HG03558 (cell line): ENCODE data around the gene DLG2.
"Not testable (repeated sequence)": the region's sequence is repeated elsewhere in the genome, so short reads cannot be mapped to it uniquely, and the experiment has no call there.

Experiments used
- ATAC-seq: cut with Tn5 transposase; IDR thresholded peaks from one replicate; pipeline ENCODE4 v1.9.1; 2021; ENCODE audit warnings: moderate number of reproducible peaks; ENCODE audit not compliant: unreplicated experiment; ENCODE audit errors: extremely low read depth

DLG2 gene

DNA sequence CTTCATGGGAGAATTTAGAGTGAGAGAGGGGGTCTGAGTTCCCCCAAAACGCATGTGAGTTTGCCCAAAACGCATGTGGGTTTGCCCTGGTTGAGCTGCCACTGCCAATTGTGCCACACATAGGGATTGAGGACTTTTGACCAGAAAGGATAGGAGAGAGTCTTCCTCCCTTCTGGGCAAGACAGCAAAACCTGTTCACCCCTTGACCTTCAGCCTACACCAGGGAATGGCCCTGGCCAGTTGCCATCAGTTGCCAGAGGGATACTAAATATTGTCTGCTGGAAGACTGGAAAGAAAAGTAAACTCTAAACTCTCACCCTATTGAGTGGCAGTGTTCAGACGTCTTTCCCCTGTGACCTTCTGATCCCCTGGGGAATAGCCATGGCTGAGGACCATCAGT, 363.8 kb downstream of the DLG2 start:
- ATAC-seq: no peak

DNA sequence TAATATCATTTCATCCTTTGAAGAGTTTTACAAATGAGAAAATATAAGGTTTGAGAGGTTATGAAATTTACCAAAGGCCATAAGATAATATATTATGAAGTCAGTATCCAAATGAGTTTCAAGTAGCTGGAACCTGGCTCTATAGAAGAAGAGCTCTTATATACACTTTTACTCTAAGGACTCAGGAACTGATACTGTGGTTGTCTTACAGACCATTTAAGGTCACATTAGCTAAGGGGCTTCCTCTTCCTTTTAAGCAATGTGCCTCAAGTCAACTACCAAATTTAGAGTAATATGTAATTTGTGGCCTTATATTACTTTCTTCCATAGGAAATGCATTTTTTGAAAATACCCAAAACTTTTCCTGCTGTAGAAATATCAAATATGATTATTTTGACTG, 369.3 kb downstream of the DLG2 start:
- ATAC-seq: no peak

DNA sequence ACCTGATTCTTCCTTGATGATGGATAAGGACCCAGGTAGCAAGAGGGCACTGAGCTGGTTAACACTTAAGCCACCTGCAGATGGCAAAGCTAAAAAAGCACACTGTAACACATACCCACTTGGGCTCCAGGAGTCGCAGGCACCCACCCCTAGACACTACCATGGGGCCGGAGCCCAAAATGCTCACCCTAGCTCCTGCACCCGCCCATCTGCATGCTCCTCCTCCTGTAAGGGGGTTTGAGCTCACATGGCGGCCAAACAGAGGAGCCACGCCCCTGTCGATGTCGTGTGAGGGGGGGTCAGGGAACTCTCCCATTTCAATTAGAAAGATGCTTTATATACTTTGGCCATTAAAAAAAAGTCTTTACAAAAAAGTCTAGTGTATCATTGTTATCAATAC, 370.7 kb downstream of the DLG2 start:
- ATAC-seq: no peak

DNA sequence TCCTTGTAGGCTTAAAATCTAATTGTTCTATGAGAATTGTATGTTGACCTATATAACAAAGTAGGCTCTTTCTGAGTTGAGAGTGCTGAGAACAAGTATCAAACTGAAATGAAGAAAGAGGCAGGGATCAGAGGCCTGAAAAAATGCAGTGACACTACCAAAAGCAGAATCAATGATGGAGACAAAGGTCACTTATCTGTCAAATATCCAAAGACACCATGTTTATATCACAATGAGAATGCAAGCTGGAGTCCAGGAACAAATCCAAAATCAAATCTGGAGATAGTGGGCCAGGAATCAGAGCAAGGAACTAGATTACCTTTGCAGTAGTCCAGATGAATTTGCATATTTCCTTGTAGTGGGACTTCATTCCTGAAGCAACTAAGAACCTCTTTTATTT, 377.7 kb downstream of the DLG2 start:
- ATAC-seq: no peak

DNA sequence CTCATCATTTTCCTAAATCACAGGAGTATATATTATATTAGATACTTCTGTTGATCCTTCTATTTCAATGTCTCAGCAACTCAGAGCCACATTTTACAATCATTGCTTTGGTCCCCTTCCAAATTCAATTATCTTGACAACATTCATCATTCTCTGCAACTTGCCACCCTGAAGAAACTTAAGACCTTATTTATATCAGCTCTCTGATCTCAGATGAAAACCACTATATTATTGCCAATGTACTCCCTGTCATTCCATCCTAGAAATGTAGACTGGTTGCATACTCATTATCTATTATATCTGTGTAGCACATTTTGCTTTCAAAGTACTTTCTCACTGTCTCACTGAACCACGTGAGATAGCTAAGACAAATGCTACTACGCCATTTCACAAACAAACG, 379.3 kb downstream of the DLG2 start:
- ATAC-seq: no peak

DNA sequence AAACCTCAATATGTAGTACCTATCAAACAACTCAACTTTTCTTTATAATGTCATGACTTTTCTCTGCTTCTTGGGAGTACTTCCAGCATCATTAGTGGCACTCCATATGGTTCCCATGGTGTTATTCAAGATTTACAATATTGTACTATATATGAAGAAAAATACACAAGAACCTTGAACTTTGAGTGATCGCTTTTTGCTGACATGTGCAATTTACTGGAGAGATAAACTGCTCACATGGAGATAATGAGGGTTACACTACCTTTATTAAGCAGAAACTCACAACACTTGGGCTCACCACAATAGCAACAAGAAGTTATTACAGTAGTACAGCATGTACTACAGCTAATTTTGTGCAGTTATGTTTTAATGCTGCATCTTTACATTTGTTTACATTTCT, 388.2 kb downstream of the DLG2 start:
- ATAC-seq: no peak

DNA sequence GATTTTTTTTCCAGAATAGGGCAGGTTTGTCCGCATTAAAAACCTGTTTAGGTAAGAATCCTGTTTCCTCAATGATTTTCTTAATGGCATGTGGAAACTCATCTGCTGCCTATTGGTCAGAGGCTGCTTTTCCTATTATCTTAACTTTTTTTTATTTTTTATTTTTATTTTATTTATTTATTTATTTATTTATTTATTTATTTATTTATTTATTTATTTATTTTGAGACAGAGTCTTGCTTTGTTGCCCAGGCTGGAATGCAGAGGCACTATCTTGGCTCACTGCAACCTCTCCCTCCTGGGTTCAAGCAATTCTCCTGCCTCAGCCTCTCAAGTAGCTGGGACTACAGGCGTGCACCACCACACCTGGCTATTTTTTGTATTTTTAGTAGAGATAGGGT, 389.1 kb downstream of the DLG2 start:
- ATAC-seq: not testable (repeated sequence)

DNA sequence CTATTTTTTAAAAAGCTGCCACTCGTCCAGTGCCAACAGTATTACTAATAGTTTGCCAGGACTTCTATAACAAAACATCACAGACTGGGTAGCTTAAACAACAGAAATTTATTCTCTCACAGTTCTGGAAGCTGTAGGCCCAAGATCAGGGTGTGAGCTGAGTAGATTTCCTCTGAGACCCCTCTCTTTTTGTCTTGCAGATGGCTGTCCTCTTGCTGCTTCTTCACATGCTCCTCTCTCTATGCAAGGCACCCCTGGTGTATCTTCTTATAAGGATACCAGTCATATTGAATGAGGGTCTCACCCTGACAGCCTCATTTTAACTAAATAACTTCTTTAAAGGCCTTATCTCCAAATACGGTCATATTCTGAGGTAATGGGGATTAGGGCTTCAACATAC, 390.9 kb downstream of the DLG2 start:
- ATAC-seq: no peak

DNA sequence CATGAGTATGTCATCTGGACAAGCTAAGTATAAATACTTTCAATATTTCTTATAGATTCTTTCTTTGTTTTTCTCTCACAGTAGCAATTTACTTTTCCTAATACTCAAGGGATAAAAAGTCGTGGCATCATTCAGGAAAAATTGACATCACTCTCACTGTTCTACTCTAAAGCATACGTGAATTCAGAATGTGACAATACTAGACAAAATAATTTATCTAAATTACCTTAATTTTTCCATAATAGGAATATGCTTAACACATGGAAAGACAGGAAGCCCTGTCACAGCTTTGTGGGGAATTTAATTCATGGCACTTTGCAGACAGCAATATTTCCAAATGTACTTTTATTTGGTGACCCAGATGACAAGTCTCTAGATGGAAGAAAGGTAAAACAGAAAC, 394.6 kb downstream of the DLG2 start:
- no peak for ATAC-seq

DNA sequence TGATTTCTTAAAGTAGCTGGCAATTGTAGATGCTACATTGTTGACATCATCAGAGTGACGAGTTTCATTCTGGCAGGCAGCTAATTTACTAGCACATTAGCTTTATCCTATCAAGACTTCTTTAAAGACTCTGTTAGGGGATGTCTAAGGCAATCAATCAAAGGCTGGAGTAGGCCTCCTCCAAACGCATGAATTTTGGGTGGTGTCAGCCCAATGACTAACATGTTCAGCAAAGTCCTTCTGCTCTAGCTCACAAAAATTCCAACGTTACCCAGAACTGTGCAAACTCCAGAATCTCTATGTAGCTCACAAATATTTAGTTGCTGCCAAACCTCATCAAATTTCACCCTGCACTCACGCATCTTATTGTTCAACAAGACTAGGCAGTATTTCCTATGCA, 395.6 kb downstream of the DLG2 start:
- ATAC-seq: no peak

DNA sequence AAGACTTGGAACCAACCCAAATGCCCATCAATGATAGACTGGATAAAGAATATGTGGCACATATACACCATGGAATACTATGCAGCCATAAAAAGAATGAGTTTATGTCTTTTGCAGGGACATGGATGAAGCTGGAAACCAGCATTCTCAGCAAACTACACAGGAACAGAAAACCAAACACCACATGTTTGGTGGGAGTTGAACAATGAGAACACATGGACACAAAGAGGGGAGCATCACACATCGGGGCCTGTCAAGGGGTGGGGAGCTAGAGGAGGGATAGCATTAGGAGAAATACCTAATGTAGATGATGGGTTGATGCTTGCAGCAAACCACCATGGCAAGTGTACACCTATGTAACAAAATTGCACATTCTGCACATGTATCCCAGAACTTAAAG, 397.4 kb downstream of the DLG2 start:
- ATAC-seq: not testable (repeated sequence)

DNA sequence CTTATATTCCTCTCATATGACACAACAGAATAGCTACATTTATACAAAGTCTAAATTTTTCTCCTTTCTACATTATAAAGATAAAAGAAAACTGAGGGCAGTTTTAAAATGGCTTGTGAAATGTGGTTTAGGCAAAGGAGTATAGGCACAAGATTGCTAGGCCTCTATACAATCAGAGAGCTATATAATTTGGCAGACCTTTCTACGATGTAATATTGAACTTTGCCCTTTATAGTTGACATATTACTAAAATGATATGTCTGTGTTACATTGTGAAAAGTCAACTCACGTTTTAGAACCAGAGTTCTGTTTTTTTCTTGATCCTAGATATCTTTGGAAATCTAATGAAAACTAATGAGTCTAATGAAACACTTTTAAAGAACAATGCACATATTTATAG, 430.2 kb downstream of the DLG2 start:
- ATAC-seq: no peak

DNA sequence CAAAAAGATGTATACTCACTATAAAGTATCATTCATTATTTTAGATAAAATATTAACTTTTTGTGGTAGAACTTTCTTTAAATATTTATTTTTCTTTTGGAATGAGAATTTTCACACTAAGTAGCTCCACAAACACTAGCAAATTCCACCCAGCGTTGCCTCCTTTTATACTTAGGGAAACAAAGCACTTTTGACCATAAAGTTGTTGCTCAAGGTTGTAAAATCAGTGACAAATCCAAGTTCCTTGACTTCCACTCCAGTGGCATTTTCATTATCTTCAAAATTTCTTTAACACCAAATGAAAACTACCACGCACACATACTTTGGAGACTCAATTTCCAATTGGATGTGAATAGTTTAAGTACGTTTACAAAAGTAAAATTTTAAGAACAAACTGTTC, 431.2 kb downstream of the DLG2 start:
- ATAC-seq: no peak

DNA sequence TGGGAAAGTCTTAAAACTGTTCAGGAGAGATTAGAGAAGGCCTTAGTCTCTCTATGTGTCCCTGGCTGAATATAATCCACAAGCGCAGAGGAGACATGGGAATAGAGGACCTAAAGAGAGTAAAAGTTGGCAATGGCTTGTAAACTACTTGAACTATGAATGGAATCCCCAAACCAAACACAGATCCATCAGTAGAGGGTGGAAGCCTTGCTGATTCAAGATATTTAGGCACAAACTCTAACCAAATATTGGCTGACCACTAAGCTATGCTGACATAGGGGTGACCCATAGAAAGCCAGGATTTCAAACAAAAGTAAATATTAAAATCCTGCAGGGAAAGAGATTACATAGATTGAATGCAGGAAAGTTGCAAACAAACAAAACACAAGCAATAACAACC, 439.2 kb downstream of the DLG2 start:
- ATAC-seq: no peak

DNA sequence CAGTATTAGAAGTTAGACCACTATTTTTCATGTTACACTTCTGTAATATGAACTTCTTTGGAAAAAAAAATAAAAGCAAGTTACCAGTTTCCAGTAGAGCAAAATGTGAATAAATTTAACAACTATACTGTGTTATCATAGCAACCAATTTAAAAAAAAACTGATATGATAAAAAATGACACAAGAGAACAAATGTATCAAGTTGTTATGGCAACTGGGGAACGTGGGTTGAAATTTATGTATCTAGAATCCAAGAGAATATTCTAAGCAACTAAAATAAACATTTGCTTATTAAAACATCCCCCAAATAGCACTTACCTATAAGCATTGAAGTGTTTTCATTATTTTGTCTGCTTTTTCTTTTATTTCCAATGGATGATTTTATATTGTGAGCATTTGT, 442.4 kb downstream of the DLG2 start:
- ATAC-seq: no peak

DNA sequence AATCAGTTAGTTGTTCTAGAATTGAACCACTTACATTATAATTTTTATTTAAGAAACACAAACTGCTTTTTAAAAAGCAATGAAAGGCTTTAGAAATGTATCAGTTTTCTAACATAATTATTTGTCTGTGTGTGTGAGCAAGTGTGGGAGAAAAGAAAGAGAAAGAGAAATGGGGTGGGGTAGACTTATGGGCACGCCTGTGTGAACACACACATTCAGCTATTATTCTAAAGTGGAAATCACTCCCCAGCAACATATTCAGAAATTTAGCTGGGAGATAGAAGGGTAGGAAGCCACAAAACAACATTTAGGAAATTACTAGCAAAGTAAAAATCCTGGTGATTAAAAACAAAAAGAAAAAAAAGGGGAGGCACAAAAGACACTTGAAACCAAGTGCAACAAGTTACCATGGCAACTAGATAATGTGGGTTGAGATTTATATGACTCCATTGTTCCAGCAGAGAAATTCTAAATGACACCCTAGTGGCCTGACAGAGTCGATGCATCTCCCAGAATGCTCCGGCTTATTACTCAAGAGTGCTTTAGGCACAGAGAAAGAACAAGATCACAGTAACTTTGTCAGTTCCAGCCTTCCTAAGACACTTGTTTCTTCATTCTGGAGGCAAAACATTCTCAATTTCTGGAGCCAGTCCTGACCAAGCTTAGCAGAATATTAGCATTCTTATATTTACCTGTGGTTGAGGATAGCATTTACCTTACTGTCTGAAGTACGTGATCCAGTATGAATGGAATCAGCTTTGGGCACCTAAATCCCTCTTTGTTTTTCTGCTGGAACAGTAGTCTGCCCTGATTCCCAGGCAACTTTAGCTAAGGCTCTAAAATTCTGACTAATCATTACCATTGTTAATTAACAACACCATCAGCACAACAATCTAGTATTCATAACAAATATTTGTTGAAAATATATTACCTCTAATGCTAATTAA, 444.4 kb downstream of the DLG2 start:
- ATAC-seq: no peak

DNA sequence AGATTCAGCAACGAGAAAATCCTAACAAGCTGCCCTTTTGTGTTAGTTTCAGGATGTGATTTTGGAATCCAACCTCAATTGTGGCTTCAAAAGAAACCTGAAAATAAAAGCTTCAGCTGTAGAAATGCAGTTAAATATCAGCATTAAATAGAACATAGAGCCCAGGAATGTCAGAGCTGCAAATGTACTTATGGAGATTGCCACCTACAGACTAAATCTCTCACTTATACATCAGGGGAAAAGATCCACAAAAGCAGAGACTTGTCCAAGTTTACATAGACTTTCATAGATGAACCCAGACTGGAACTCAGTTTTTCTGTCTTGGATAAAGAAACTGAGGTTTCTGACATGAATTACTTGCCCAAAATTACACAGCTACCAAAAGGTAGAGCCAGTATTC, 446.6 kb downstream of the DLG2 start:
- ATAC-seq: no peak

DNA sequence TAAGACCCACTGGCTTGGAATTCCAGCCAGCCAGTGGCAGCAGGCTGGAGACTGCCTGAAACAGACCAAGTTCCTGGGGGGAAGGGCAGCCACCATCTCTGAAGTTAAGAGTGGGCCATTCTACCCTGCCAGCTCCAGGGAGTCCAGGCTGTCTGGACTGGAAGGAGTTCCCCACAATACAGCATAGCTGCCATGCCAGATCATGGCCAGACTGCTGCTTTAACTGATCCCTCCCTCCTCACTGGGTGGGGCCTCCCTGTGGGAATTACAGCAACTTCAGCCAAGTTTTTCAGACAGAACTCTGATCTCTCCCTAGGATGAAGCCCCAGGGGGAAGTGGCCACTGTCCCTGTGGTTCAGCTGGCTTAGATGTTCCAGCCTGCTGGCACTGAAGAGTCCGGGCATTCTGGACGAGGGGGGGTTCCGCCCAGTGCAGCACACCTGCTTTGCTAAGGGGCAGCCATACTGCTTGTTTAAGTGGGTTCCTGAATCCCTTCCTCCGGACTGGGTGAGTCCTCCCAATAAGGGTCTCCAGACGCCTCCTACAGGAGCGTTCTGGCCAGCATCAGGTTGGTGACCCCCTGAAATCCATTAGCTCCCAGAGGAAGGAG, 455.4 kb downstream of the DLG2 start:
- ATAC-seq: no peak

DNA sequence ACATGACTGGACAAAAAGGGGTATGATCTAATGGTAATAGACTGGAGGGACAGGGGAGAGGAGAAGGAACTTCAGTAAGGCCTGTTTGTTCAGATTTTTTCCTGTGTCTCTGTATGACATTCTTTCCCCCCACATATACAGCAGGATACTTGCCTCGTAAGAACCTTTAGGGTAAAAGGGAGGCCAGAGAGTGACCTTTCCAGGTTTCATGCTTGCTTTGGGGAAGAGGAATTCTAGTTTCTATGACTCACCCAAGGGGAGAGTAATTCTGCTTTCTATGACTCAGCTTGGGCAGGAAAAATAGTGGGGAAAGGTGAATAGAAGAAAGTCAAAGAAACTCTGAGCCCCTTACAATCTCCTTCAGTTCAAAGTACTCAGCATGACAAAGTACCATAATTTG, 457.0 kb downstream of the DLG2 start:
- ATAC-seq: no peak

DNA sequence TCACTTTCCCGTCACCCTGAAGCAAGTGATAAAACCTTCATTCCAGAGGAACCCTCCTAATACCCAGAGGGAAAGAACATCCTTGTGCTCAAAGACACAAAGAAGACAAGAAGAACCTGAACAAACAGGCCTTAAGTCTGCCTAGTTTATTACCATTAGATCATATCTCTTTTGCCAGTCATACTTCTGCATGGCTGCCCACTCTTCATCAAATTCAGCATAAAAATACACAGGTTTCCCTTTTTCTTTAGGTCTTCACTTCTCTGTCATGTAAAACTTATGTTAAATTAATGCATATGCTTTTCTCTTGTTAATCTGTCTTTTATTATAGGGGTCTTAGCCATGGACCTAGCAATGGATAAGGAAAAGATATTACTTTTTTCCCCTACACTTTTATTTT, 459.7 kb downstream of the DLG2 start:
- no peak for ATAC-seq

DNA sequence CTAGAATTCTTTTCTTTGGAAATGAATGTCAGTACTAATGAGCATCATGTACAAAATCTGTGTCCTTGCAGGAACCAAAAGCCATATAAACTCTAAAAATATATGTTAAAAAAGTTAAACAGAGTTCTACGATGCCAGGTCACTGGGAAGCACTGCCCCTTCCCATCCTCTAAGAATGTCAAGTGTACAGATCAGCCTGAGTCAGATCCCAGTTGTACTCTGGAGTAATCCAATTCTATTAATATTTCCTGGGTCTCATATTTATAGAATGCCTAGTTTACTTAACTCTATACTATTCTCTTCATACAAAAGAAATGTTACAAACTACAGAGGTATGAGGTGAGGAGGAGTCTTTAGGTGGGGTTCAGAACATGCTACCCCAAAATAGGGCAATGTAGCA, 460.1 kb downstream of the DLG2 start:
- no peak for ATAC-seq

DNA sequence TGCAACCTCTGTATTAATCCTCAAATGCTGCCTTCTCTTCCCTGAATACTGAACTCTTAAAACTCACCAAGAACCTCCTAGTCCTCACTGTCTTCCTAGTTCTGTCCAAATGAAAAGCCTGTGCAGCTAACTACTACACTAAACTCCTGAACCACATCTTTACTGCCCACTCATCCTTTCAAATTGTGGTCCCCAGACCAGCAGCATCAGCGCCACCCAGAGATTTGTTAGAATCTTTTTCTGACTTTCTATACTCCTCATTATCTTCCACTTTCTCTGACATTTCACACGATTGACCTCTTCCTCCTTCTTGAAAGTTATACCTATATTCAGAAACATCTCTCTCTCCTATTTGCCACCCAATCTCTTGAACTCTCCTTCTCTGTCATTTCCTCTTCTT, 461.3 kb downstream of the DLG2 start:
- ATAC-seq: no peak
